HG03558 (cell line): ENCODE results near the gene MED29.

Experiments used
- ATAC-seq: cut with Tn5 transposase; IDR thresholded peaks from one replicate; pipeline ENCODE4 v1.9.1; 2021; ENCODE audit warnings: moderate number of reproducible peaks; ENCODE audit not compliant: unreplicated experiment; ENCODE audit errors: extremely low read depth

MED29 gene, protein sequence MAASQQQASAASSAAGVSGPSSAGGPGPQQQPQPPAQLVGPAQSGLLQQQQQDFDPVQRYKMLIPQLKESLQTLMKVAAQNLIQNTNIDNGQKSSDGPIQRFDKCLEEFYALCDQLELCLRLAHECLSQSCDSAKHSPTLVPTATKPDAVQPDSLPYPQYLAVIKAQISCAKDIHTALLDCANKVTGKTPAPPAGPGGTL

GRCh38 chr19:39390751-39391437 is at the start of gene MED29, which contains the start of gene PAF1:
MED29 (plus strand) TSS chr19:39391378; CDS start chr19:39391423, 45 bp downstream.
PAF1 (minus strand) TSS chr19:39391106; CDS start chr19:39390864, 242 bp downstream.
- peak; percentile 69 for ATAC-seq

DNA sequence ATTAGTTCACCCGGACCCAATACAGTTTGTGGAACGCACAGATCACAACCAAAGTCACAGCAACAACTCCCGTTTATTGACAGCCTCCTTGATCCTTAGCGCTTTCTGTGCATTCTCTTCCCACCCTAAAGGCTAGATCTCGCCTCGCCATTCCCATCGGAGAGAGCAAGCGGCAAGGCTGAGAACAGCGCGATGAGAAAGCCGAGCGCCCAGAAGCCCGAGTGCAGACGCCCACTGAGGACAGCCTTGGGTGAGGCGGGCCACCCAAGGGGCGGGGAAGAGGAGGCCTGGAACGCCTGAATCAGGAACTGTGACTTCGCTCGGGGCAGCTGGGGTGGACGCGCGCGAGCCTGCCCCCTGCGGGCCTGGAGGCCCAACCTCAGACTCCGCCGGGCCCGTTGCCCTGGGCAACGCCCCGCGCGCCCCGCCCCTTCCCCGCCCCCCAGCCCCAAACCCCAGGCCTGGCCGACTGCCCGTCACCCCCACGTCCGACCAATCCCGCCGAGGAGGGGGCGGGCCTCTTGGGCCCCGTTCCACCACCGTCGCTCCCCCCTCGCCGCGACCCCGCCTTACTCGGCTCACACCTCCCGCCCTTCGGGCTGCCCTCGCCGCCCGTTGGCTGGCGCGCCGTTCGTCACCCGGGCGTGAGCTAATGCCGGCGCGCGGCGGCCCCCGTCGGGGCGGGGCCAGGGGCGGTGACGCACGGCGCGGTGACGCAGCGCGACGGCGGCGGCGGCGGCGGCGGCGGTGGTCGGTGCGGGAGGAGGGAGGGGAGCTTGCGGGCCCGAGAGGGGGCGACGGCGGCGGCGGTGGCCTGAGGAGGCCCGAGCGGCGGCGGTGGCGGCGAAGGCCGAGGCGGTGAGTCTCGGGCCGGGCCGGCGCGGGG is 49.2 kb upstream of the MED29 start, which contains the start of gene SAMD4B:
TSS of gene SAMD4B (plus strand) at position 703 of the 886 bp plus-strand sequence. CDS start 14,473 bp downstream, outside the sequence.
- ATAC-seq = peak; percentile 68

DNA sequence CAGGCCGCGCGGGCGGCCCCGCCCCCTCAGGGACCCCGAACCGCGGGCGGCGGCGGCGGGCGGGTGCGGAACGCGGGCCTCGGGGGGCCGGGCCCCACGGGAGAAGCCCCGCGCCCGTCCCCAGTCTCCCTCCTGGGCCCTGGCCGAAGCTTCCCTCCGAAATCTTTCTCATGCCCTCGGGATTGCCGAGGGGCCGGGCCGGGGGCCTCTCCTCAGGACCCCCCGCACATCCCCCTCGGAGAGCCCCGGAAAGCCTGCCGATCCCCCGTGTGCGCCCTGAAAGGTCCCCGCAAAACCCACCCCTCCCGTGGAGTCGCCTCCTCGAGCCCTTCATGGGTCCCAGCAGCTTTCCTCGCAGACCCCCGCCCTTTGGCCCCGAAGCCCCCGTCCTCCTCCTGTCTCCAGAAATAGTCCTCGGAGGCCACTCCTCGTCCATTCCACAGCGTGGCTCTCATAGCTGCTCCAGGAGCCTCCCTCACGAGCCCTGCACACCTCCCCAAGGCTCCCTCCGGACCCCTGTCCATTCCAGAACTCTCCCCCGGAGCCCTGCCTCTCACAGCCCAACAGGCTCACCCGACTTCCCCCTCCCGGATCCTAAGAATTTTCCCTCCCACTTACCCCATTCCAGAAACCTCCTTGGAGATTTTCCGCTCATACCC is 48.4 kb upstream of the MED29 start:
- ATAC-seq = no peak

DNA sequence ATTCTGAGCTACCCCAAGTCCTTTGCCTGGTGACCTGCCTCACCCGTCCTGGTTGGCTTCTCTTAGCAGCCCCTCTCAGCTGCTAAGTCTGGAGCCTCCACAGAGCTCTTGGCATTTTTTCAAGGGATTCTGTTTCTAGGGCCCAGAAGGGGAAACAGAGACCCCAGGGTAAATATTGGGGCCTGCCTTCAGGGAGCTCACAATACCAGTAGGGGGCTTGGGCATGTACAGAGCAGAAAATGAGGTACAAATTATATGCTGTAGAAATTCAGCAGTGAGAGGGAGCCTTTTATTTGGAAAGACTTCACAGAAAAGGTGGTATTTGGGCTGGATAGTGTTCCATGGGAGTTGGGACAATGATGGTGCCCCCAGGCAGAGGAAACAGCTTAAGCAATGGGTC is 45.2 kb upstream of the MED29 start:
- no peak for ATAC-seq

DNA sequence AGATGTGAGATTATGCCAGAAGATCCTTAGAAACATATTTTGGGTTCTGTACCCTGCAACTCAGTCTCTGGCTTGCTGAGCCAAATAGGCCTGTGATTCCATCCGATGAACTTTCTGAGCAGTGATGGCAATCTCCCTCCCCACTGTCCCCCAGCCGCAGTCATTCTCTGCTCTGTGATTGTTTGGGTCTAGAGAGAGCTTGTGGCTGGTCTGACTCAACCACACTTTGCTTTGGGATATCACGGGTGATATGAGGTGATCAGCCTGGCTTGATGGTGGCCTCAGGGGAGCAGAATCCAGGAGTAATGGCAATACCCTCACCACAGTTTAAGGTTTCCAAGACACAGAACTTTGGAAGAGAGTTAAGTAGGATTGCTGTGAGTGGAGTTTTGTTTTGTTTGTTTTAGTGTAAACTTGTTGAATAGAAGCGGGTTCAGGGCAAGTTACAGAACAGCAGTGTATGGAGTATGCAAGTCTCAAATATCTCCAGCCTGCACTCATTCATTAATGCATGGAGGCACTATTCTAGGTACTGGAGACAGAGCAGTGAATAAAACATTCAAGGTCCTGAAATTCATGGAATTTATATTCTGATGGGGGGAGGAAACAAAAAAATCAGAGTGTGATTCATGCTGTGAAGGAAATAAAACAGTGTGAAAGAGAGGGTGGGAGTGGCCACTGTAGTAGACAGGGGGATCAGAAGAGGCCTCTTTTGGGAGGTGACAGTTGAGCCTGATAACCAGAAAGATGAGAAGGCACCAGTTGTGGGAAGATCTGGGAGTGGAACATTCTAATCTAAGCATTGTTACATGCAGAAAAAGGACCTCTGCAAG is 43.6 kb upstream of the MED29 start:
- no peak for ATAC-seq

DNA sequence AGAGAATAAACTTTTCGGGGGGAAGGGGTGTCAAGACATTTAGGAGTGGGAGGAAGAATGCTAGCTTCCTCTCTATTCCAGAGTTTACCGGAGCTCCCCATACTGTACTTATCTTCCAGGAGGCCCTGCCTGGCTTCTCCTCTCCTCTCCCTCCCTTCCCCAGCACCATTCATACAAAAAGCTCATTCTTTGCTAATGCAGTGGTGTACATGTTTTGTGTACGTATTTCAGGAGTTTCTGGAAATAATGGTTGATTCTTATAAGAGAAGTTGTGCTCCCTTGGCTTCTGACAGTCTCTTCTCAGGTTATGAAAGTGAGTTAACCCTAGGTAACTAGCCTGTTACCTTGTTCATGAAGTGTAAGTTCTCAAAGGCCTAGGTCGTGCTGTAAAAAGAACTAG is 41.9 kb upstream of the MED29 start:
- no peak for ATAC-seq

- ATAC-seq = no peak
These were observed 41.0 kb upstream of the MED29 start for GRCh38 chr19:39350156-39350555.

DNA sequence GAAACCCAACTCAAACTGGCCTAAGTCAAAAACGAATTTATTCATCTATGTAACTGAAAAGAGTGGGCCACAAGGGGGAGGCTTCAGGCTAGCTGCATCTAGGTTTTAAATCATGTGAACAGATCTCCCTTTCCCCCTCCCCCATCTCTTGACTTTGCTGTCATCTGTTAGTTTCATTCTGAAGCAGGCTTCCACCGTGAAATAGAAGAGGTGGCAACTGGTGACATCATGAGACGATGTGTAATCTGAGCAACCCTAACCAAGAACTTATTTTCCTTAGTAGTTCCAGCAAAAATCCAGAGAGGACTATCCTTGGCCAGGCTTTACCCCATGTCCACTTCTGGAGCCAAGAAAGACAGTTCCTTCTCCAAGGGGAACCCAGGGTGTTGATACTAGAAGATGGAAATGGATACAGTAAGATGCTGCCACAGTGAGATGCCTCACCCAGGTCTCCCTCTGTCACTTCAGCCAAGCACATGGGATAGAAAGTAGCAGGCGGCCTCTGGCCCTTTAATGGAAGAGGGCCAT is 39.6 kb upstream of the MED29 start:
- ATAC-seq = no peak

GRCh38 chr19:39352381-39353255 is 38.6 kb upstream of the MED29 start:
- no peak for ATAC-seq

- ATAC-seq = no peak
These were observed 35.9 kb upstream of the MED29 start for GRCh38 chr19:39355253-39355652.

GRCh38 chr19:39356073-39356472 is 35.1 kb upstream of the MED29 start:
- ATAC-seq = no peak

GRCh38 chr19:39356647-39357046 is 34.5 kb upstream of the MED29 start:
- no peak for ATAC-seq

- no peak for ATAC-seq
These were observed 32.2 kb upstream of the MED29 start for GRCh38 chr19:39359026-39359425.

DNA sequence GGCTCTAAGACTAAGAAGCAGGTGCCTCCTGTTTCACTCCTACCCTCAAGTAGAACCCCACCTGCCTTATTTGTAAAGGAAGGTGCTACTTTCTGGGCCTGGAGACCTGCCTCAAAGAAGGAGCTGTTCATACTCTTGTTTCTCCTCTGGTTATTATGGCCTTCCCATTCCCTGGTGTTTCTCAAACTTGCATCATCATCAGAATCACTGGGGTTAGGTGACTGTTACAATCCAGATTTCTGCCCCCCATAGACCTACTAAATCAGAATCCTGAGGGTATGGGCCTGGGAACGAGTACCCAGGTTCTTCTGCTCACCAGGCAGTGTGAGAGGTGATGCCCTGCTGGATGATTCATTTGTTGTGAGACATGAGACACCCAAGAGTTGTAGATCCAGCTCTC is 30.6 kb upstream of the MED29 start:
- ATAC-seq = no peak

DNA sequence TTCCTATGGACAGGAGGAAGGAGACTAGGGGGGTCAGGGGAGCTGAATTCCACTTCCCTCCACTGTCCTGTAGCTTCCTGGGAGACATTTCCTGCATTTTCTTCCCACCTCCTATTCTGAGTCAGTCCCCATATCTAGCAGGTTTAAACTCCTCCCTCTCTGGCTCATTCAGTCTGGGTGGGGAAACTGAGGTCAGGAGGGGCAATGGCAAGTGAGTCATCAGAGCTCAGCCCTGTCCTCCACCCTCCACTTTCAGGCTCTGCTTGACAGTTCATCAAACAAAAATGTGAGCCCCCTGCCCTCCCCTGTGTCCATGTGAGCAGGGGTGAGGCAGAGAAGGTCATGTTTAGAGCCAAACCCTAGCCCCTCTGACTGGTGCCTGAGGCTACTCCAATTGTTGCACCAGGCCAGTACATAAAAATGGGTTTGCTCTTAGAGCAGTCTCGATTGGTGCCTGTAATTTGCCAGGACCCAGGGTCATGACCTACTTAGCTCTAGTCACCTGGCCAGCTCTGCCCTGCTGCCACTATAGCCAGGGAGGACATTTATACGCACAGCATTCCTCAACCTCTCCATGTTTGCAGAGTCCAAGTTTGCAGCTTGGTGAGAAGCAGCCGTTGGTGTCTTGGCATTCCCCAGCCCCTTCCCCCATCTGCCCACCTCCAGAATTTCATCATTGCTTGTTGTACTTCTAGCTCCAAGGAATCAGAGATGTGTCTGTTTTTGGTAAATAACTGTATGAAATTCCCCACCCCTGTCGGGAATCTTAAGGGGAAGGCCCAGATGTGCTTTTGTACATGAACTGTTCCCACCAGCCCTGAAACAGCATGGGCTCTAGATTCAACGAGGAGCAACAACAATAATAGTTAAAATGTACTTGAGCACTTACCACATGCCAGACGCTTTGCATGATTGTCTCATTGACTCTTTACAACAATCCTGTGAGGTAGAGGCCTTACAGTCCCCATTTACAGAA is 28.2 kb upstream of the MED29 start:
- ATAC-seq = no peak

DNA sequence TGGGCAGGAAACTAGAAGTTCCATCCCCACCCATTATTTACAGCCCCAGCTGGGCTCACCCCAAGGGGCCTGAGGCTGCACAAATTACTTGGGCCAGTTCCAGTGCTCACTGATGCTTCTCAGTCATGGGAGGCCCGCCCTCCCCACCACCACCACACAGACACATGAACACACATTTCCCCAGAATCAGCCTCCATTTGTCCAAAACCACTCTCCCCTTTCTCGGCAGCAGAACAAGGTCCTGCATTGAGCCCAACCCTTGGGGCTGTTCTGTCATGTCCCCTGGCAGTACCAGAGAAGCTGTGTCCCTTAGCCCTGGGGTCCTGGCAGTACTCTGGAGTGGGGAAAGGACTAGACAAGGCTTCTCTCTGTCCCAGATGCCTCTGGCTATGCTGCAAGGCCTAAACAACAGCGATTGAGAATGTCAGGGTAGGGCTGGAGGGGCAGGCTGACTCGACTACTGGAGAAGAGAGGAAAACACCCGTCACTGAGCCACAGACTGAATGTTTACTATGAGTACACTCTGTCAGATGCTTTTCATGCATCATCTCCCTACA is 27.2 kb upstream of the MED29 start:
- no peak for ATAC-seq

- ATAC-seq = no peak
These were observed 25.6 kb upstream of the MED29 start for GRCh38 chr19:39365531-39365930.
